Gastrocnemius medialis (tissue), 4 donors: ENCODE measurements around the gene LRP1-AS. TPM values are rescaled to one million over a fixed set of nuclear protein-coding genes. Genes with fewer than 3 reads are reported as not detected.

Experiments
- ATAC-seq, 2 donors: fragments of 150-250 bp; one replicate each; pipeline ENCODE4 v1.9.1; 2016
- DNase-seq, 2 donors: peaks; one replicate each; pipeline ENCODE4 v3.0.0-alpha.2; 2019
- H3K27ac ChIP-seq, 4 donors: fragments of 200-600 bp; sonication (generic); 1 replicate in 1 of 4; 2 replicates in 3 of 4; pipeline ENCODE4 v1.5.1; 2016 to 2018; ENCODE audit warnings: mild to moderate bottlenecking in 2 of 4, moderate library complexity in 1 of 4
- H3K27me3 ChIP-seq, 3 donors: fragments of 200-600 bp; sonication (generic) in 2 of 3; 1 replicate in 1 of 3; 2 replicates in 2 of 3; pipeline versions ENCODE4 v1.5.1 to v1.6.0; 2016 to 2019; ENCODE audit warnings: mild to moderate bottlenecking in 1 of 3, moderate library complexity in 1 of 3
- H3K36me3 ChIP-seq, 2 donors: fragments of 200-600 bp; sonication (generic) in 1 of 2; one replicate each; pipeline ENCODE4 v1.5.1; 2017 to 2018
- H3K4me1 ChIP-seq, 2 donors: fragments of 200-600 bp; sonication (generic) in 1 of 2; one replicate each; pipeline ENCODE4 v1.5.1; 2016 to 2017; ENCODE audit warnings: mild to moderate bottlenecking in 2 of 2
- H3K4me3 ChIP-seq, 4 donors: fragments of 200-600 bp; sonication (generic) in 3 of 4; 1 replicate in 1 of 4; 2 replicates in 3 of 4; pipeline ENCODE4 v1.5.1; 2016 to 2019; ENCODE audit warnings: mild to moderate bottlenecking in 2 of 4
- H3K9me3 ChIP-seq, 3 donors: fragments of 200-600 bp; sonication (generic) in 2 of 3; 1 replicate in 1 of 3; 2 replicates in 2 of 3; pipeline ENCODE4 v1.5.1; 2016 to 2019
- CTCF ChIP-seq, 5 experiments: fragments of 450-650 bp in 3 of 5; fragments of 200-600 bp in 2 of 5; sonication (generic) in 2 of 5; IDR thresholded peaks in 4 of 5; conservative IDR thresholded peaks in 1 of 5; 1 replicate in 4 of 5; 2 replicates in 1 of 5; pipeline ENCODE4 v1.5.1; 2016 to 2019; ENCODE audit warnings: antibody characterized with exemption in 5 of 5, mild to moderate bottlenecking in 3 of 5, moderate library complexity in 3 of 5
- POLR2A ChIP-seq, 2 donors: fragments of 450-650 bp; IDR thresholded peaks; one replicate each; pipeline ENCODE4 v1.6.1; 2017; ENCODE audit warnings: antibody characterized with exemption in 2 of 2, mild to moderate bottlenecking in 2 of 2, moderate library complexity in 2 of 2
- in situ Hi-C, 4 donors: fragments of 200-750 bp; cut with MboI; loops; one replicate each; pipeline versions ENCODE4 v1.15.0 to v1.8.0; 2017; ENCODE audit warnings: low sequenced_read_pairs in 4 of 4
- intact Hi-C: fragments of 100-400 bp; cut with DNase I; formaldehyde crosslinking; loops from one replicate; pipeline ENCODE4 v1.15.1; 2023; ENCODE audit warnings: low total_unique reads
- total RNA-seq, 4 donors: library from RNA; depleted of rRNA; stranded (reverse); fragments of >200 nt; gene quantifications; one replicate each; pipeline versions ENCODE4 v1.1.0 to v1.2.3, GENCODE V29; 2016

LRP1-AS gene
- total RNA-seq, 4 donors from 2014 or later: not detected

- in situ Hi-C loops: no loop called here
- intact Hi-C loops: no loop called here
- DNase-seq: no peak
- Histone ChIP-seq H3K4me1 (no peaks in the 10 kb centered on the region), H3K4me3 (no peak overlapping the region), H3K36me3 (no peaks in the 10 kb centered on the region), H3K27ac (no peak overlapping the region), H3K9me3 (no peaks in the 10 kb centered on the region), H3K27me3 (no peaks in the 10 kb centered on the region)
- ATAC-seq: no peak
- TF ChIP-seq CTCF (IDR thresholded peaks at IDR 0.05 in 4 of 5, conservative IDR thresholded peaks at IDR 0.05 in 1 of 5) (no peak), POLR2A (IDR thresholded peaks at IDR 0.05) (no peak)
Observed at GRCh38 chr12:57162553-57163125, 15.2 kb upstream of the LRP1-AS start.

DNA sequence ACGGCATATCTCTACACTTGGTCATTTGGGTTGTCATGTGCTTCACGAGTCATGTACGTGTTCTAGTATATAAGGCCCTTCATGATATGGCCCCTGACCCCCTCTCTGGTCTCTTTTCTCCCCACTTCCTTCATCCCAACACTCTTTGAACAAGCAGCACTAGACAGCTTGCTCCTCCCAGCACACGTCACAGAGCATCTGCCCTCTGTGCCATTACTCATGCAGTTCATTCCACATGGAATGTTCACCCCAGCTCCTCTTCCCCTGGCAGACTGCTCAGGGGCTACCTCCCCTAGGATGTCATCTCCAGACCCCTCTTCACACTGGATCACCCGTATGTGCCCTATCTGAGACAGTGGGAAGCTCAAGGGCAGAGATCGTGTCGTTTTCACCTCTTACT is 14.1 kb upstream of the LRP1-AS start:
- in situ Hi-C loops: no loop called here
- no peaks in the 10 kb centered on the region for H3K9me3 ChIP-seq
- intact Hi-C loops: no loop called here
- H3K36me3 ChIP-seq: no peaks in the 10 kb centered on the region
- DNase-seq: no peak
- no peak overlapping the region for H3K4me3 ChIP-seq
- no peak overlapping the region for H3K27ac ChIP-seq
- H3K4me1 ChIP-seq: no peaks in the 10 kb centered on the region
- no peak for ATAC-seq
- TF ChIP-seq CTCF (IDR thresholded peaks at IDR 0.05 in 4 of 5, conservative IDR thresholded peaks at IDR 0.05 in 1 of 5) (no peak), POLR2A (IDR thresholded peaks at IDR 0.05) (no peak)
- no peaks in the 10 kb centered on the region for H3K27me3 ChIP-seq

DNA sequence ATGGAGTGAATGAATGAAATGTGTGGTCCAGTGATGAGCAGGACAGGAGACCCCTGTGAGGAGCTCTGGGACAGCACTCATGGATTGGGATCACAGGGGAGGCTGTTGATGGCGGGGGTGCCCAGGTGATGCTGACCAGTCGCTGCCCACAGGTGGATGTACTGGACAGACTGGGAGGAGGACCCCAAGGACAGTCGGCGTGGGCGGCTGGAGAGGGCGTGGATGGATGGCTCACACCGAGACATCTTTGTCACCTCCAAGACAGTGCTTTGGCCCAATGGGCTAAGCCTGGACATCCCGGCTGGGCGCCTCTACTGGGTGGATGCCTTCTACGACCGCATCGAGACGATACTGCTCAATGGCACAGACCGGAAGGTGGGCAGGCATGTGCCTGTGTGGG is 13.3 kb upstream of the LRP1-AS start:
- Histone ChIP-seq H3K4me3 (no peak overlapping the region), H3K9me3 (no peaks in the 10 kb centered on the region), H3K27me3 (no peaks in the 10 kb centered on the region), H3K36me3 (no peaks in the 10 kb centered on the region), H3K4me1 (no peaks in the 10 kb centered on the region), H3K27ac (no peak overlapping the region)
- in situ Hi-C loops (no loop called here), intact Hi-C loops (no loop called here)
- DNase-seq: no peak
- no peak for ATAC-seq
- TF ChIP-seq POLR2A (IDR thresholded peaks at IDR 0.05) (no peak), CTCF (IDR thresholded peaks at IDR 0.05 in 4 of 5, conservative IDR thresholded peaks at IDR 0.05 in 1 of 5) (no peak)

DNA sequence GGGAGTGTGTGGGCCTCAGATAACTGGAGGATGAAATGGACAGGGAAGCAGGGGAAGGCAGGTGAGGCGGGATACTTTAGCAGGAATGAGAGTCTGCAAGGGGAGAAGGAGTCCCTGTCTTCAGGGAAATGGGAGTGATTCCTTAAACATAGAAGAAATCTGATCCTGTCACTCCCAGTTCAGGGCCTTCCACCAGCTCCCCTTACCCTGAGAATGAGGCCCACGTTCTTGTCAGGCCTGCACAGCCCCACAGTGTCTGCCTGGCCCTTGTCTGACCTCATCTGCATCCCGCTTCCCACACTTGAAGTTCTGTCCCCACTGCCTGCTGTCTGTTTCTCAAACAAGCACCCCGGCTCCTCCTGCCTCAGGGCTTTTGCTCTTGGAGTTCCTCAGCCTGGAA is 12.6 kb upstream of the LRP1-AS start:
- TF ChIP-seq CTCF (IDR thresholded peaks at IDR 0.05 in 4 of 5, conservative IDR thresholded peaks at IDR 0.05 in 1 of 5): no peak
- no peak for TF ChIP-seq POLR2A (IDR thresholded peaks at IDR 0.05)
- H3K4me1 ChIP-seq: no peaks in the 10 kb centered on the region
- ATAC-seq: no peak
- H3K27me3 ChIP-seq: no peaks in the 10 kb centered on the region
- H3K36me3 ChIP-seq: no peaks in the 10 kb centered on the region
- in situ Hi-C loops: no loop called here
- no peak overlapping the region for H3K4me3 ChIP-seq
- intact Hi-C loops: no loop called here
- no peaks in the 10 kb centered on the region for H3K9me3 ChIP-seq
- no peak overlapping the region for H3K27ac ChIP-seq
- DNase-seq: no peak

- DNase-seq (no peak), ATAC-seq (no peak)
- Histone ChIP-seq H3K4me3 (no peak overlapping the region), H3K9me3 (no peaks in the 10 kb centered on the region), H3K27me3 (no peaks in the 10 kb centered on the region), H3K27ac (no peak overlapping the region), H3K36me3 (no peaks in the 10 kb centered on the region), H3K4me1 (no peaks in the 10 kb centered on the region)
- TF ChIP-seq POLR2A (IDR thresholded peaks at IDR 0.05) (no peak), CTCF (IDR thresholded peaks at IDR 0.05 in 4 of 5, conservative IDR thresholded peaks at IDR 0.05 in 1 of 5) (no peak)
- intact Hi-C loops: no loop called here
- in situ Hi-C loops: no loop called here
Observed at GRCh38 chr12:57159311-57159710, 11.9 kb upstream of the LRP1-AS start.
